Gastrocnemius medialis (tissue), 4 donors: Measurements from ENCODE around the gene ASCC1.

Experiments
- CTCF ChIP-seq, 5 experiments: fragments of 450-650 bp in 3 of 5; fragments of 200-600 bp in 2 of 5; sonication (generic) in 2 of 5; IDR thresholded peaks in 4 of 5; conservative IDR thresholded peaks in 1 of 5; 1 replicate in 4 of 5; 2 replicates in 1 of 5; pipeline ENCODE4 v1.5.1; 2016 to 2019; ENCODE audit warnings: antibody characterized with exemption in 5 of 5, mild to moderate bottlenecking in 3 of 5, moderate library complexity in 3 of 5
- POLR2A ChIP-seq, 2 donors: fragments of 450-650 bp; IDR thresholded peaks; one replicate each; pipeline ENCODE4 v1.6.1; 2017; ENCODE audit warnings: antibody characterized with exemption in 2 of 2, mild to moderate bottlenecking in 2 of 2, moderate library complexity in 2 of 2

GRCh38 chr10:72186258-72186981 lies 29.7 kb downstream of the ASCC1 start:
- no peak for TF ChIP-seq CTCF (IDR thresholded peaks at IDR 0.05 in 4 of 5, conservative IDR thresholded peaks at IDR 0.05 in 1 of 5)
- TF ChIP-seq POLR2A (IDR thresholded peaks at IDR 0.05): no peak
